Mesenchymal stem cell (in vitro differentiated cells and primary cell): ENCODE measurements around the gene DYNC2I2.
"Not testable (repeated sequence)": the region's sequence is repeated elsewhere in the genome, so short reads cannot be mapped to it uniquely, and the experiment has no call there.

Source experiments
- DNase-seq: peaks from one replicate; pipeline ENCODE4 v3.0.0-alpha.2; 2013
- H2AFZ ChIP-seq: one replicate; pipeline ENCODE4 v1.6.1; 2013; ENCODE audit warnings: low read depth, mild to moderate bottlenecking, control low read depth, inconsistent platforms, low read length, moderate library complexity
- H2AK5ac ChIP-seq: 2 replicates; pipeline ENCODE4 v1.6.1; 2013; ENCODE audit warnings: low read length, moderate library complexity, mild to moderate bottlenecking, inconsistent platforms; ENCODE audit not compliant: severe bottlenecking
- H2BK120ac ChIP-seq: one replicate; pipeline ENCODE4 v1.6.1; 2013; ENCODE audit warnings: low read depth, mild to moderate bottlenecking, inconsistent platforms, low read length, moderate library complexity
- H2BK12ac ChIP-seq, 2 experiments: one replicate each; pipeline ENCODE4 v1.6.1; 2013; ENCODE audit warnings: inconsistent platforms in 2 of 2, low read length in 2 of 2, mild to moderate bottlenecking in 2 of 2, moderate library complexity in 2 of 2, control low read depth in 1 of 2
- H2BK15ac ChIP-seq: one replicate; pipeline ENCODE4 v1.6.1; 2013; ENCODE audit warnings: mild to moderate bottlenecking, low read depth, inconsistent platforms; ENCODE audit not compliant: poor library complexity, severe bottlenecking
- H2BK5ac ChIP-seq: 2 replicates; pipeline ENCODE4 v1.6.1; 2013; ENCODE audit warnings: low read depth, mild to moderate bottlenecking, low read length, control low read depth, inconsistent platforms; ENCODE audit not compliant: poor library complexity, severe bottlenecking
- H3K14ac ChIP-seq, 2 experiments: one replicate each; pipeline ENCODE4 v1.6.1; 2013; ENCODE audit warnings: inconsistent platforms in 2 of 2, low read length in 2 of 2, control low read depth in 1 of 2, mild to moderate bottlenecking in 1 of 2, moderate library complexity in 1 of 2
- H3K18ac ChIP-seq, 2 experiments: one replicate each; pipeline ENCODE4 v1.6.1; 2013; ENCODE audit warnings: inconsistent platforms in 2 of 2, low read length in 2 of 2, control low read depth in 1 of 2, low read depth in 1 of 2, mild to moderate bottlenecking in 1 of 2
- H3K23ac ChIP-seq, 2 experiments: one replicate each; pipeline ENCODE4 v1.6.1; 2013; ENCODE audit warnings: inconsistent platforms in 2 of 2, low read length in 2 of 2, mild to moderate bottlenecking in 2 of 2, moderate library complexity in 2 of 2, control low read depth in 1 of 2
- H3K27ac ChIP-seq: 2 replicates; pipeline ENCODE4 v1.5.1; 2013; ENCODE audit warnings: mild to moderate bottlenecking, moderate library complexity, low read length, control low read depth, inconsistent platforms; ENCODE audit not compliant: poor library complexity, severe bottlenecking
- H3K27me3 ChIP-seq, 2 experiments: 2 replicates each; pipeline versions ENCODE4 v1.6.1 to v1.7.0; 2013; ENCODE audit warnings: low read length in 2 of 2, mild to moderate bottlenecking in 2 of 2, moderate library complexity in 2 of 2, control low read depth in 1 of 2, inconsistent platforms in 1 of 2; ENCODE audit not compliant: control insufficient read depth in 1 of 2, insufficient read depth in 1 of 2
- H3K36me3 ChIP-seq, 2 experiments: 2 replicates each; pipeline versions ENCODE4 v1.6.1 to v1.7.0; 2013; ENCODE audit warnings: low read length in 2 of 2, control low read depth in 1 of 2, inconsistent platforms in 1 of 2, low read depth in 1 of 2, mild to moderate bottlenecking in 1 of 2; ENCODE audit not compliant: insufficient read depth in 2 of 2, control insufficient read depth in 1 of 2
- H3K4ac ChIP-seq, 2 experiments: one replicate each; pipeline ENCODE4 v1.6.1; 2013; ENCODE audit warnings: inconsistent platforms in 2 of 2, low read length in 2 of 2, mild to moderate bottlenecking in 2 of 2, moderate library complexity in 2 of 2, control low read depth in 1 of 2, low read depth in 1 of 2
- H3K4me1 ChIP-seq: 2 replicates; pipeline ENCODE4 v1.6.1; 2013; ENCODE audit warnings: low read depth, low read length, control low read depth; ENCODE audit not compliant: control insufficient read depth, insufficient read depth
- H3K4me2 ChIP-seq: 2 replicates; pipeline ENCODE4 v1.6.1; 2013; ENCODE audit warnings: low read length, mild to moderate bottlenecking, inconsistent platforms; ENCODE audit not compliant: poor library complexity, severe bottlenecking
- H3K4me3 ChIP-seq, 2 experiments: 2 replicates each; pipeline versions ENCODE4 v1.5.1 to v1.7.0; 2013; ENCODE audit warnings: low read length in 2 of 2, mild to moderate bottlenecking in 2 of 2, control low read depth in 1 of 2, low read depth in 1 of 2; ENCODE audit not compliant: insufficient read depth in 1 of 2
- H3K79me1 ChIP-seq: replicated peaks from 2 replicates; pipeline ENCODE4 v1.6.1; 2013; ENCODE audit warnings: mild to moderate bottlenecking, control low read depth, low read length, inconsistent platforms; ENCODE audit not compliant: poor library complexity, severe bottlenecking
- H3K9ac ChIP-seq: 2 replicates; pipeline ENCODE4 v1.7.0; 2013; ENCODE audit warnings: mild to moderate bottlenecking, low read length, moderate library complexity
- H3K9me3 ChIP-seq: 2 replicates; pipeline ENCODE4 v1.7.0; 2013; ENCODE audit warnings: mild to moderate bottlenecking, low read length; ENCODE audit not compliant: control insufficient read depth
- H4K8ac ChIP-seq: one replicate; pipeline ENCODE4 v1.6.1; 2013; ENCODE audit warnings: inconsistent platforms, mild to moderate bottlenecking, low read length, moderate library complexity
- H4K91ac ChIP-seq: one replicate; pipeline ENCODE4 v1.6.1; 2013; ENCODE audit warnings: mild to moderate bottlenecking, low read length, inconsistent platforms
- WGBS: methylation state at CpG from one replicate; pipeline ENCODE4 v1.1.7; 2013; ENCODE audit warnings: mixed read lengths; 5-methylcytosine and 5-hydroxymethylcytosine counted together

The DYNC2I2 gene

DNA sequence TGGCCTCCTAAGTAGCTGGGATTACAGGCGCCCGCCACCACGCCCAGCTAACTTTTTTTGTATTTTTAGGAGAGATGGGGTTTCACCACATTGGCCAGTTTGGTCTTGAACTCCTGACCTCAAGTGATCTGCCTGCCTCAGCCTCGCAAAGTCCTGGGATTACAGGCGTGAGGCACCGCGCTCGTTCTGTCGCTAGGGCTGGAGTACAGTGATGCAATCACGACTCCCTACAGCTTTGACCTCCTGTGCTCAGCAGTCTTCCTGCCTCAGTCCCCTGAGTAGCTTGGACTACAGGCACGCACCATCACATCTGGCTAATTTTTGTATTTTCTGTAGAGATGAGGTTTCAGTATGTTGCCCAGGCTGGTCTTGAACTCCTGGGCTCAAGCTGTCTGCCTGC lies 69.7 kb downstream of the DYNC2I2 start:
- H4K91ac ChIP-seq, H3K23ac ChIP-seq, H2BK5ac ChIP-seq, DNase-seq, H2AK5ac ChIP-seq, H2AFZ ChIP-seq, H3K4me2 ChIP-seq, H3K14ac ChIP-seq, H3K4me1 ChIP-seq, H3K4me3 ChIP-seq, H3K9me3 ChIP-seq, H2BK15ac ChIP-seq, H2BK12ac ChIP-seq, H2BK120ac ChIP-seq, H3K4ac ChIP-seq, H3K27me3 ChIP-seq, H3K27ac ChIP-seq, H3K9ac ChIP-seq, H3K18ac ChIP-seq: not testable (repeated sequence)
- Histone ChIP-seq H3K36me3 (peaks cover 74 to 91% of the 10 kb centered on the region in 2 experiments), H3K79me1 (peaks cover 22% of the 10 kb centered on the region), H4K8ac (peak overlapping the region; percentile 4)
- WGBS: 91% methylated on average over 10 of the region's 11 CpGs

- over 99% methylated on average over 6 of the region's 8 CpGs for WGBS
Measured at GRCh38 chr9:128585155-128585554, 71.5 kb downstream of the DYNC2I2 start.

More at GRCh38 chr9:128585155-128585554, 71.5 kb downstream of the DYNC2I2 start:
- Histone ChIP-seq H3K36me3 (peaks cover 64 to 93% of the 10 kb centered on the region in 2 experiments), H3K79me1 (peaks cover 19% of the 10 kb centered on the region)
- not testable (repeated sequence) for H3K9me3 ChIP-seq, H2BK120ac ChIP-seq, H3K27me3 ChIP-seq, H2AFZ ChIP-seq, H3K27ac ChIP-seq, H3K18ac ChIP-seq, H3K23ac ChIP-seq, H3K4ac ChIP-seq, H2AK5ac ChIP-seq, H3K9ac ChIP-seq, H2BK12ac ChIP-seq, H4K91ac ChIP-seq, H3K4me2 ChIP-seq, H2BK15ac ChIP-seq, DNase-seq, H4K8ac ChIP-seq, H2BK5ac ChIP-seq, H3K4me1 ChIP-seq, H3K14ac ChIP-seq, H3K4me3 ChIP-seq
